Activated T-helper 1 cell treated with anti-CD3 and anti-CD28 coated beads, Interleukin-12 subunit alpha, Interleukin-12 subunit beta, Interleukin-2, Interleukin-4 antibody, amounts not matched to agents 30 ng/mL and 10 ng/mL and 1 ng/mL, durations not matched to agents 14 hours and 24 hours and 36 hours (primary cell): ENCODE results near the gene CACNA1C. TPM values are rescaled to one million over a fixed set of nuclear protein-coding genes. Genes with fewer than 3 reads are reported as not detected.

Source experiments
- DNase-seq: peaks from one replicate; pipeline ENCODE4 v3.0.0; 2021; ENCODE audit warnings: low spot score
- H3K27ac Mint-ChIP-seq: one replicate; pipeline ENCODE4 v1.8.0; 2021; ENCODE audit warnings: mild to moderate bottlenecking, mixed read lengths
- H3K27me3 Mint-ChIP-seq: one replicate; pipeline ENCODE4 v1.8.0; 2022; ENCODE audit warnings: mild to moderate bottlenecking, moderate library complexity, mixed read lengths; ENCODE audit not compliant: insufficient read depth
- H3K36me3 Mint-ChIP-seq: one replicate; pipeline ENCODE4 v1.8.0; 2021; ENCODE audit warnings: low read depth, mixed read lengths
- H3K4me1 Mint-ChIP-seq: one replicate; pipeline ENCODE4 v1.8.0; 2021; ENCODE audit warnings: low read depth, mixed read lengths
- H3K4me3 Mint-ChIP-seq: one replicate; pipeline ENCODE4 v1.8.0; 2021; ENCODE audit warnings: mild to moderate bottlenecking, moderate library complexity, mixed read lengths
- H3K9me3 Mint-ChIP-seq: one replicate; pipeline ENCODE4 v1.8.0; 2021; ENCODE audit warnings: mixed read lengths
- intact Hi-C: fragments of 100-400 bp; cut with micrococcal nuclease; formaldehyde crosslinking; loops from one replicate; pipeline ENCODE4 v1.15.1; 2024
- total RNA-seq: library from RNA; stranded (reverse); gene quantifications from 2 replicates; pipeline ENCODE4 v1.2.3, GENCODE V29; 2022

The CACNA1C gene
- total RNA-seq, 1 donor from 2014 or later, result 0.18 TPM

GRCh38 chr12:2068653-2069052 is 15.9 kb downstream of the CACNA1C start:
- Mint-ChIP-seq H3K36me3 (no peaks in the 10 kb centered on the region), H3K27ac (no peak overlapping the region), H3K9me3 (peaks cover 14% of the 10 kb centered on the region), H3K4me3 (no peak overlapping the region), H3K27me3 (peaks cover 19% of the 10 kb centered on the region), H3K4me1 (peaks cover 11% of the 10 kb centered on the region)
- DNase-seq, result no peak
- intact Hi-C loops, result no loop called here

DNA sequence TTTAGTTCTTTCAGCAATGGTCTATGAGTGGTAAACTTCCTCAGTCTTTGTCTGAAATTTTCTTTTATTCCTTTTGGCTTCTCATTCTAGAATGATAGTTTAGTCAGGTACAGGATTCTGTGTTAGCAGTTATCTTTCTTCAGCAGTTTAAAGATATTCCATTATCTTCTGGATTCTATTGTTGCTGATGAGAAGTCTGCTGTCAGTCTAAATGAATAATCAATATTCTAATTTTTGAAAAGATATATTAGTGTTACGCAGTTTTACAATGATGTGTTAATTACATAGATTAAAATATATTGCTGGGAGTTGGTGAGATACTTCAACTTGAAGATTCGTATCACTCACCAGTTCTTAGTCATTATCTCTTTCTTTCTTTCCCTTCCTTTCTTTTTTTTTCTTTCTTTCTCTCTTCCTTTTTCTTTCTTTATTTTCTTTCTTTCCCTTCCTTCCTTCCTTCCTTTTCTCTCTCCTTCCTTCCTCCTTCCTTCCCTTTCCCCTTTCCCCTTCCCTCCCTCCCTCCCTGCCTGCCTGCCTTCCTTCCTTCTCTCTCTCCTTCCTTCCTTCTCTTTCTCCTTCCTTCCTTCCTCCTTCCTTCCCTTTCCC is 17.8 kb downstream of the CACNA1C start:
- no peak overlapping the region for H3K4me3 Mint-ChIP-seq
- intact Hi-C loops, result no loop called here
- H3K9me3 Mint-ChIP-seq, result peaks cover 14% of the 10 kb centered on the region
- peaks cover 16% of the 10 kb centered on the region for H3K27me3 Mint-ChIP-seq
- no peak overlapping the region for H3K27ac Mint-ChIP-seq
- DNase-seq, result no peak
- H3K36me3 Mint-ChIP-seq, result no peaks in the 10 kb centered on the region
- no peaks in the 10 kb centered on the region for H3K4me1 Mint-ChIP-seq

DNA sequence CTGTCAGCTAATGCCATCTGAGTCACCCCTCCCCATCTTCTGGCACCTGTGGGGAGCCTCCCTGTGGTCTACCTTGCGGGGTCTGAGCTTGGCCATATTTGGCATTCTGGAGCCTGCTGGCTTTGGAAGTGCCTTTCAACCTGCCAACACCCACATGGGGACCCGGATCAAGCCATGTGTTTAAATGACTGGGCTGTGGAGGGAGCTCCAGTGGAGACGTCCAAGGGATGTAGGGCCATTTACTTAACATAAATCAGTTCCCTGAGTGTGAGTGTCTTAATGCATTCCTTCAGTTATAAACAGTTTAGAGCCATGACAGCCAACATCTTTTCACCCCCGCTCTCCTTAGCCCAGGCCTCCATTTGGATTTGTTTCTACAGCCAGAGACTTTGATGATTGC is 22.0 kb downstream of the CACNA1C start:
- H3K36me3 Mint-ChIP-seq, result no peaks in the 10 kb centered on the region
- H3K27ac Mint-ChIP-seq, result no peak overlapping the region
- no peak for DNase-seq
- H3K9me3 Mint-ChIP-seq, result peaks cover 15% of the 10 kb centered on the region
- intact Hi-C loops, result no loop called here
- no peaks in the 10 kb centered on the region for H3K4me1 Mint-ChIP-seq
- H3K4me3 Mint-ChIP-seq, result no peak overlapping the region
- peaks cover 2% of the 10 kb centered on the region for H3K27me3 Mint-ChIP-seq

DNA sequence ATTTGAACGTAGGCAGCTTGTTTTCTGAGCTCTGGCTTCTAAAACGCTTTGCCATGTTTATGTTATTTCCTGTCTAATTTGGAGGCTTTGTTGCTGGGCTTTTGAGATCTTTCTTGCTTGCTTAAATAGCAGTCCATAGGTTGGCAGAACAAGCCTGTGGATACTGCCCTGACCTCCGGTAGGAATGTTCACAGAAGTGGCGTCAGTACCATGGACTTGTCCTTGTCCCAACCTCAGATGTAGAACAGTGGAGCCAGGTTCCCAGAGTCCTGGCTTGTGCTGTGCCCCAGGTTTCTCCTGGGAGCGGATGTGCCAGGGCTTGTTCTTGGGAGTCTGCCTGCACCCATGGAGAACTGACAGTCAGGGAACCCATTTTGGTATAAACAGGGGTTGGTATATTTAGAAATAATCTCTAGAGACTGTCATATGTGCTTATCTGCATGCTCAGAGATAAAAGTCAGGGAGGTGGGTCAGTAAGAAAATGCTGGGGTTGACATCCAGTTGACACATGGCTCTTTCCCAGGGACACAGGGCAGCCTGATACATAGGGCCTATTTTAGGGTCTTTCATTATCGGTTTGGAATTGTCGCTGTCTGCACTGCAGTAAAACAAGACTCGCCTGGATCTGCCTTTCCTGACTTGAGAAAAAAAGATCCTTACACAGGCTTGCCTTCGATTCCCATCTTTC is 22.9 kb downstream of the CACNA1C start:
- Mint-ChIP-seq H3K4me3 (no peak overlapping the region), H3K27ac (no peak overlapping the region), H3K4me1 (no peaks in the 10 kb centered on the region), H3K9me3 (peaks cover 18% of the 10 kb centered on the region), H3K36me3 (no peaks in the 10 kb centered on the region), H3K27me3 (peaks cover 2% of the 10 kb centered on the region)
- intact Hi-C loops, result no loop called here
- no peak for DNase-seq

DNA sequence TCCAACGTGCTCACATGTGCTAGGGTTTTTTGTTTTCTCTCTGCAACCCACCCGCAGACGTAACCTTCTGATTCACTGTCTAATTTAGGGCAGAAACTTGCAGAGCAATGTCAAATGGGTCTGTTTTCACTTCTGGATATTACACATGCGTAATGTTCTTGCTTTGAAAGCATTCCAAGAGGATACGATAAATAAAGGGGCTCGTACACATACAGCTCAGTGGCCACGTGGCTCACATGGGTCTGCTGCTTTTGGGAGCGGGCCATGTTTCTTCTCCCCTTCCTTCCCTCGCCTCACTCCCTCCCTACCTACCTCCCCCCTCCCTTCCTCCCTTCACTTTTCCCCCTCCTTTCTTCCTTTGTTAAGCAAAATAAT is 23.4 kb downstream of the CACNA1C start:
- no peaks in the 10 kb centered on the region for H3K36me3 Mint-ChIP-seq
- H3K4me3 Mint-ChIP-seq, result no peak overlapping the region
- H3K27ac Mint-ChIP-seq, result no peak overlapping the region
- intact Hi-C loops, result no loop called here
- peaks cover 17% of the 10 kb centered on the region for H3K9me3 Mint-ChIP-seq
- DNase-seq, result no peak
- H3K27me3 Mint-ChIP-seq, result peaks cover 2% of the 10 kb centered on the region
- H3K4me1 Mint-ChIP-seq, result no peaks in the 10 kb centered on the region

- Mint-ChIP-seq H3K4me1 (no peaks in the 10 kb centered on the region), H3K27ac (no peak overlapping the region), H3K4me3 (no peak overlapping the region), H3K36me3 (no peaks in the 10 kb centered on the region), H3K9me3 (peaks cover 11% of the 10 kb centered on the region), H3K27me3 (peaks cover under 1% of the 10 kb centered on the region)
- DNase-seq, result no peak
- intact Hi-C loops, result no loop called here
Observed at GRCh38 chr12:2076728-2077127, 23.9 kb downstream of the CACNA1C start.

- no peak overlapping the region for H3K27ac Mint-ChIP-seq
- no peak overlapping the region for H3K4me3 Mint-ChIP-seq
- H3K9me3 Mint-ChIP-seq, result peaks cover 11% of the 10 kb centered on the region
- intact Hi-C loops, result no loop called here
- peaks cover 16% of the 10 kb centered on the region for H3K27me3 Mint-ChIP-seq
- no peaks in the 10 kb centered on the region for H3K36me3 Mint-ChIP-seq
- H3K4me1 Mint-ChIP-seq, result no peaks in the 10 kb centered on the region
- no peak for DNase-seq
Observed at GRCh38 chr12:2080604-2081003, 27.8 kb downstream of the CACNA1C start.

- H3K9me3 Mint-ChIP-seq, result peaks cover 11% of the 10 kb centered on the region
- H3K36me3 Mint-ChIP-seq, result no peaks in the 10 kb centered on the region
- no peaks in the 10 kb centered on the region for H3K4me1 Mint-ChIP-seq
- H3K4me3 Mint-ChIP-seq, result no peak overlapping the region
- intact Hi-C loops, result no loop called here
- peaks cover 16% of the 10 kb centered on the region for H3K27me3 Mint-ChIP-seq
- DNase-seq, result no peak
- no peak overlapping the region for H3K27ac Mint-ChIP-seq
Observed at GRCh38 chr12:2082321-2082720, 29.5 kb downstream of the CACNA1C start.

DNA sequence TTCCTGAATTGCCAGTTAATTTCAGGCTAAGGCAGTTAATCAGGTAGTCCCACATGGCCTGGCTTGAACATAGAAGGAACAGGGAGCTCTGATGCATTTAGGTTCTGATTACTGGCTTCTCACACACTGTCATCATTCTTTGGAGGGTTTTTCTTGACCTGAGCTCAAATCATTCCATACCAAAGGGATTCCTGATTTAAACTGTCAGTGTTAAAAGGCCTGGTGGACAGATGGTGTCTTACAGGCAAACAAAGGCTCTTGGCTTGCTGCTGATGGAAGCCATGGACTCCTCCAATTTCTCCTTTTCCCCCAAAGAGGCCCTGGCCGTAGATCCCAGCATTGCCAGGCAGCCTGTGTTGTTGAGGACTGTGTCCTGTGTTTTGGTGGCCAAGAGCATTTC is 30.2 kb downstream of the CACNA1C start:
- intact Hi-C loops, result no loop called here
- no peaks in the 10 kb centered on the region for H3K4me1 Mint-ChIP-seq
- no peak for DNase-seq
- no peaks in the 10 kb centered on the region for H3K36me3 Mint-ChIP-seq
- H3K4me3 Mint-ChIP-seq, result no peak overlapping the region
- H3K9me3 Mint-ChIP-seq, result peaks cover 10% of the 10 kb centered on the region
- peaks cover 16% of the 10 kb centered on the region for H3K27me3 Mint-ChIP-seq
- no peak overlapping the region for H3K27ac Mint-ChIP-seq

DNA sequence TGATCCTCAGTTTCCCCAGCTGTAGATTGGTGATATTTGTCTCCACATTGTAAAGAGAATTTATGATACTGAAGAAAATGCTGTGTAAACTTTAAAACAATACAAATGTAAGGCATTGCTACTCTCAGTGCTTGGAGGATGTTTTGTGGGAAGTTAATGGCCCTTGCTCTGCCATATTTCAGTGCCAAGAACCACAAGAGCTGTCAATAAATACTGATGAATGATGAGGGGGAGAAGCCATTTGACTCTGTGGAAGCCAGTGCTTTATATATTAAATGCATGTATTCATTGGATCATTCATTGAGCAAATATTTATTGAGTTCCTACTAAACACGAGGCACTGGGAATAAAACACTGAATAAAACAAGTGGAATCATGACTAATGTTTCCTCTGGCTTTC is 30.8 kb downstream of the CACNA1C start:
- Mint-ChIP-seq H3K36me3 (no peaks in the 10 kb centered on the region), H3K4me3 (no peak overlapping the region), H3K27ac (no peak overlapping the region), H3K4me1 (no peaks in the 10 kb centered on the region), H3K27me3 (peaks cover 16% of the 10 kb centered on the region), H3K9me3 (peaks cover 5% of the 10 kb centered on the region)
- no peak for DNase-seq
- intact Hi-C loops, result no loop called here

- no peak for DNase-seq
Observed at GRCh38 chr12:2084553-2085296, 31.9 kb downstream of the CACNA1C start.

GRCh38 chr12:2092354-2092753 is 39.6 kb downstream of the CACNA1C start:
- H3K9me3 Mint-ChIP-seq, result no peaks in the 10 kb centered on the region
- H3K27ac Mint-ChIP-seq, result no peak overlapping the region
- DNase-seq, result no peak
- intact Hi-C loops, result no loop called here
- H3K4me1 Mint-ChIP-seq, result peaks cover 6% of the 10 kb centered on the region
- H3K27me3 Mint-ChIP-seq, result peaks cover 5% of the 10 kb centered on the region
- no peaks in the 10 kb centered on the region for H3K36me3 Mint-ChIP-seq
- H3K4me3 Mint-ChIP-seq, result no peak overlapping the region

More at GRCh38 chr12:2084553-2085296, 31.9 kb downstream of the CACNA1C start:
- peaks cover 19% of the 10 kb centered on the region for H3K27me3 Mint-ChIP-seq
- intact Hi-C loops, result no loop called here
- no peaks in the 10 kb centered on the region for H3K36me3 Mint-ChIP-seq
- H3K4me3 Mint-ChIP-seq, result no peak overlapping the region
- H3K27ac Mint-ChIP-seq, result no peak overlapping the region
- no peaks in the 10 kb centered on the region for H3K4me1 Mint-ChIP-seq
- peaks cover 4% of the 10 kb centered on the region for H3K9me3 Mint-ChIP-seq

DNA sequence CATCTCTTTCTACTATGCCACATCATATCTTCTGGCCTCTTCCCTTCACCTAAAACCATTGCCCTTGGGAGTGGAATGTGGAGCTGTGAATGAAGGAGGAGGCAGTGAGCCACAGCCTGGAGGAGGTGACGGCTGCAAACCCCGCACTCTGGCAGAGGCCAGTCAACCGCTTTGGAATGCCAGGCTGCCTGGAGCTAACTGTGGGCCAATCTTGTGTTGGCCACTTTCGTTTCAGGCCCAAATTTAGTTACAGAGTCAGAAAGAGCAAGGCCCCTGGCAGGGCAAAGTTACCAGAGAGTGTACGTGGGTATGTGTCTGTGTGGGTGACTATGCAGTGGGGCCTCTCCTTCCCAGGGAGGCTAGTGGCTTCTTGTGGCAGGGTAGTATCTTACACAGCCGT is 40.1 kb downstream of the CACNA1C start:
- Mint-ChIP-seq H3K4me3 (no peak overlapping the region), H3K36me3 (no peaks in the 10 kb centered on the region), H3K27me3 (peaks cover 5% of the 10 kb centered on the region), H3K9me3 (no peaks in the 10 kb centered on the region), H3K27ac (no peak overlapping the region), H3K4me1 (peaks cover 6% of the 10 kb centered on the region)
- intact Hi-C loops, result no loop called here
- DNase-seq, result no peak
